MCF 10A (cell line): ENCODE measurements around the gene AQP12A. TPM values are rescaled to one million over a fixed set of nuclear protein-coding genes. Genes with fewer than 3 reads are reported as not detected.
"Not testable (repeated sequence)": the region's sequence is repeated elsewhere in the genome, so short reads cannot be mapped to it uniquely, and the experiment has no call there.

Source experiments
- BruUV-seq: library from RNA; stranded (reverse); fragments of 400-500 nt; replicated peaks from 2 replicates; lab custom pipeline; 2021; lab: Mats Ljungman, UMichigan
- CTCF ChIA-PET: fragments of 300-600 bp; sonication (Branson Sonifier 250); formaldehyde crosslinking; extraction: SDS; loops from one replicate; lab custom pipeline; 2021; ENCODE audit warnings: antibody characterized with exemption, inconsistent platforms; lab: Yijun Ruan, JAX
- POLR2A ChIA-PET: fragments of 300-600, 350-650 bp; sonication (Branson Sonifier 250); formaldehyde crosslinking; extraction: SDS; loops from one replicate; lab custom pipeline; 2020; ENCODE audit warnings: antibody characterized with exemption, inconsistent platforms; lab: Yijun Ruan, JAX
- DNase-seq: peaks from one replicate; pipeline ENCODE4 v3.0.0-alpha.2; 2018; ENCODE audit not compliant: unreplicated experiment
- H3K27ac Mint-ChIP-seq: one replicate; pipeline ENCODE4 v1.8.0; 2022; ENCODE audit warnings: mild to moderate bottlenecking, low read depth, mixed read lengths; ENCODE audit not compliant: unreplicated experiment
- H3K27me3 Mint-ChIP-seq: one replicate; pipeline ENCODE4 v1.8.0; 2022; ENCODE audit warnings: mixed read lengths; ENCODE audit not compliant: insufficient read depth, unreplicated experiment
- H3K36me3 Mint-ChIP-seq: one replicate; pipeline ENCODE4 v1.8.0; 2022; ENCODE audit warnings: mild to moderate bottlenecking, moderate library complexity, mixed read lengths; ENCODE audit not compliant: insufficient read depth, unreplicated experiment
- H3K4me1 Mint-ChIP-seq: one replicate; pipeline ENCODE4 v1.8.0; 2022; ENCODE audit warnings: mixed read lengths; ENCODE audit not compliant: insufficient read depth, unreplicated experiment
- H3K4me3 Mint-ChIP-seq: one replicate; pipeline ENCODE4 v1.8.0; 2022; ENCODE audit warnings: mild to moderate bottlenecking, moderate library complexity, mixed read lengths; ENCODE audit not compliant: unreplicated experiment
- H3K9me3 Mint-ChIP-seq: one replicate; pipeline ENCODE4 v1.8.0; 2022; ENCODE audit warnings: mixed read lengths; ENCODE audit not compliant: unreplicated experiment
- CTCF ChIP-seq: fragments of 200-600 bp; IDR thresholded peaks from one replicate; pipeline ENCODE4 v1.8.0; 2022; ENCODE audit warnings: antibody characterized with exemption, mild to moderate bottlenecking; ENCODE audit not compliant: unreplicated experiment
- intact Hi-C: fragments of 100-400 bp; cut with micrococcal nuclease; formaldehyde crosslinking; loops from 2 replicates; pipeline ENCODE4 v1.14.1; 2022
- total RNA-seq: library from RNA; stranded (reverse); gene quantifications from 2 replicates; pipeline ENCODE4 v1.2.3, GENCODE V29; 2022

AQP12A gene
- total RNA-seq, 1 experiment from 2014 or later: not detected

- TF ChIP-seq CTCF: no peak
- BruUV-seq: no TSS peak
- Mint-ChIP-seq H3K9me3 (no peaks in the 10 kb centered on the region), H3K4me3 (no peak overlapping the region), H3K27ac (no peak overlapping the region), H3K4me1 (no peaks in the 10 kb centered on the region), H3K36me3 (no peaks in the 10 kb centered on the region), H3K27me3 (peaks cover 69% of the 10 kb centered on the region)
- ChIA-PET POLR2A (no interaction called here), CTCF (no interaction called here)
- no peak for DNase-seq
- intact Hi-C loops: no loop called here
These were observed 19.5 kb upstream of the AQP12A start for GRCh38 chr2:240672076-240672700.

- peaks cover 63% of the 10 kb centered on the region for H3K27me3 Mint-ChIP-seq
- no peak for TF ChIP-seq CTCF
- DNase-seq: no peak
- no peaks in the 10 kb centered on the region for H3K9me3 Mint-ChIP-seq
- no peak overlapping the region for H3K27ac Mint-ChIP-seq
- H3K4me3 Mint-ChIP-seq: no peak overlapping the region
- no peaks in the 10 kb centered on the region for H3K4me1 Mint-ChIP-seq
- H3K36me3 Mint-ChIP-seq: no peaks in the 10 kb centered on the region
- no TSS peak for BruUV-seq
- CTCF ChIA-PET: no interaction called here
- intact Hi-C loops: no loop called here
- POLR2A ChIA-PET: no interaction called here
These were observed 18.9 kb upstream of the AQP12A start for GRCh38 chr2:240672701-240673190.

DNA sequence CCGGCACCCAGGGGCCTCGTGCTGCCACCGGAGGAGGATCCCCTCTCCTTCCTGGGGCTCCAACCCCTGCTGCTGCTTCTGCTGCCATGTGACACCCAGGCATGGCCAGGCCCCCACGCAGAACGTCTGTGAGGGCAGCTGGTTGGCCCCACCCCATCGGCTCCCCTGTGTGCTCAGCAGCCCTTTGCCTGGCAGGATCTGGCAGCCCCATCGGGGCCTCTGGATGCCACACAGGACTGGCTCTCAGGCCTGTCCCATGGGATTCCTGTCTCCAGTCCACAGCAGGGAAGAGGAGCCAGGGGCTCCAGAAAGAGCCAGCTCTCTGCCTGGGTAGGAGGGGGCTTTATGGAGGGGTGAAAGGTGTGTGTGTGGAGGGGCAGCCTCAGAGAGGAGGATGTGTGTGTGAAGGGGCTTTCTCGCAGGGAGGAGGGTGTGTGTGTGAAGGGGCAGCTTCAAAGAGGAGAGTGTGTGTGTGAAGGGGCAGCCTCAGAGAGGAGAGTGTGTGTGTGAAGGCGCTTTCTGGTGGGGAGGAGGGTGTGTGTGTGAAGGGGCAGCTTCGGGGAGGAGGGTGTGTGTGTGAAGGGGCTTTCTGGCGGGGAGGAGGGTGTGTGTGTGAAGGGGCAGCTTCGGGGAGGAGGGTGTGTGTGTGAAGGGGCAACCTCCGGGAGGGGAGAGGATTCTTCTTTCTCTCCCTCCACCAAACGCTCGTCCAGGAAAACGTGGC, 17.0 kb upstream of the AQP12A start:
- POLR2A ChIA-PET, H3K4me1 Mint-ChIP-seq, CTCF ChIA-PET, DNase-seq, H3K4me3 Mint-ChIP-seq, H3K9me3 Mint-ChIP-seq, intact Hi-C loops, BruUV-seq, H3K36me3 Mint-ChIP-seq, H3K27ac Mint-ChIP-seq: not testable (repeated sequence)
- H3K27me3 Mint-ChIP-seq: peaks cover 45% of the 10 kb centered on the region

DNA sequence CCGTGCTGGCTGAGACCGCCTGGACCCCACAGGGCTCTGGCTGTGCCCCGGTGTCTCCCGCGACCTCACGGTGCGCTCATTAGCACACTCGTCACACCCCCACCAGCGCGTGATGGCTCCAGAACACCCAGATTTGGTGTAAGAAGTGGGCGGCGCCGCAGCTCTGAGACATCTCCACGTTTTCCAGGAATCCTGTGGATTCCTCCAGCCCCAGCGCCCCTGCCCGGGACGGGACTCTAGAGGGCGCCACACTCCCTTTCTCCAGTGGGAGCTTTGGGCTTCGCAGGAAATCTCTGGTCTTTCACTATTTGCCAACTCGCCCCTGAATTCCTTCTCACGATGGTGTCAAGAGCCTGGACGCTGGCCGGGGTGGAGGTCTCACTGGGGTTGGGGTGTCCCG, 16.3 kb upstream of the AQP12A start:
- H3K27ac Mint-ChIP-seq, DNase-seq, BruUV-seq, H3K9me3 Mint-ChIP-seq, CTCF ChIA-PET, H3K4me3 Mint-ChIP-seq, intact Hi-C loops, POLR2A ChIA-PET, H3K36me3 Mint-ChIP-seq, H3K4me1 Mint-ChIP-seq: not testable (repeated sequence)
- peaks cover 37% of the 10 kb centered on the region for H3K27me3 Mint-ChIP-seq

DNA sequence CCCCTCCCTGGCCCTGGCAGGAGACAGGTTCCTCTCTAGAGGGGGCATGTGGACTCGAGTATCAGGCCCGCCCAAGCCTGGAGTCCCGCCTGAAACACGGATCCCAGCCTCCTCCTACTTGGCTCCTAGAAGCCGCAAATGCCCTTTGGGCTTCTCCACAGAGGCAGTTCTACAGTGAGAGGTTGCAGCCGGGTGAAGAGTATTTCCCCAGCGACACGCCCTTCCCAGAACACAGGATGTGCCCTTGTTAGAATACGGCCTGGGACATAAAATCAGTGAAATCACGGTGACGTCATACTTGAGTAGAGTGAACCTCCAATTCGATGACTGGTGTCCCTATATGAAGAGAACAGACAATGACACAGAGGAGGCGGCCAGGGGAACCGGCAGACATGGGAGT, 13.6 kb upstream of the AQP12A start:
- CTCF ChIA-PET, BruUV-seq: not testable (repeated sequence)

GRCh38 chr2:240678909-240679308, 12.8 kb upstream of the AQP12A start:
- intact Hi-C loops, CTCF ChIA-PET: not testable (repeated sequence)

More for the DNA sequence above, 13.6 kb upstream of the AQP12A start:
- POLR2A ChIA-PET, H3K27ac Mint-ChIP-seq, H3K4me1 Mint-ChIP-seq, intact Hi-C loops, H3K9me3 Mint-ChIP-seq, DNase-seq, H3K36me3 Mint-ChIP-seq, H3K4me3 Mint-ChIP-seq: not testable (repeated sequence)
- peaks cover 17% of the 10 kb centered on the region for H3K27me3 Mint-ChIP-seq

GRCh38 chr2:240680185-240680584, 11.5 kb upstream of the AQP12A start:
- H3K4me1 Mint-ChIP-seq, intact Hi-C loops, POLR2A ChIA-PET: not testable (repeated sequence)

More at GRCh38 chr2:240678909-240679308, 12.8 kb upstream of the AQP12A start:
- DNase-seq, H3K4me1 Mint-ChIP-seq, H3K9me3 Mint-ChIP-seq, BruUV-seq, H3K27ac Mint-ChIP-seq, H3K4me3 Mint-ChIP-seq, H3K36me3 Mint-ChIP-seq, POLR2A ChIA-PET: not testable (repeated sequence)
- H3K27me3 Mint-ChIP-seq: peaks cover 14% of the 10 kb centered on the region

More at GRCh38 chr2:240680185-240680584, 11.5 kb upstream of the AQP12A start:
- H3K36me3 Mint-ChIP-seq, H3K27me3 Mint-ChIP-seq, H3K27ac Mint-ChIP-seq, DNase-seq, H3K9me3 Mint-ChIP-seq, H3K4me3 Mint-ChIP-seq, CTCF ChIA-PET, BruUV-seq: not testable (repeated sequence)
